Bone marrow (tissue), 2 donors: ENCODE measurements around the gene GPATCH1.

Experiments used
- DNase-seq, 2 donors: peaks; one replicate each; lab custom pipeline; 2025; lab: John Stamatoyannopoulos, UW

The GPATCH1 gene

DNA sequence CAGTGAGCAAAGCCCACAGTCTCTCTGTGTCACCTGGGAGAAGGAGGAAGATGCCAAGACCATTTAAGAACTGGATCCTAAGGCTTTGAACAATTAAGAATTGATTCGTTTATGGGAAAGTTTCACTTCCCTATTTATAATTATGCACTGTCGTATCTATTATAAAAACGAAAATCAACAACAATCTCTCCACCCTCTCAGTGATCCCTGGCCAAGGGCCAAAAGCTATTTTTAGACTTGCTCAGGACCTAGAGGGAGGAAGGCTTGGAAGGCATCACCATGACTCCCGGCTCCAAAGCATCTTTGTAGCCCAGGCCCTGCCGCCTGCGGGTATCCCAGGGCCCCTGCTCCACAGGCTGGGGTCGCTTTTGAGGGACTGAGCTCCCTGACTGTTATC, 17.6 kb upstream of the GPATCH1 start:
- DNase-seq = no peak

DNA sequence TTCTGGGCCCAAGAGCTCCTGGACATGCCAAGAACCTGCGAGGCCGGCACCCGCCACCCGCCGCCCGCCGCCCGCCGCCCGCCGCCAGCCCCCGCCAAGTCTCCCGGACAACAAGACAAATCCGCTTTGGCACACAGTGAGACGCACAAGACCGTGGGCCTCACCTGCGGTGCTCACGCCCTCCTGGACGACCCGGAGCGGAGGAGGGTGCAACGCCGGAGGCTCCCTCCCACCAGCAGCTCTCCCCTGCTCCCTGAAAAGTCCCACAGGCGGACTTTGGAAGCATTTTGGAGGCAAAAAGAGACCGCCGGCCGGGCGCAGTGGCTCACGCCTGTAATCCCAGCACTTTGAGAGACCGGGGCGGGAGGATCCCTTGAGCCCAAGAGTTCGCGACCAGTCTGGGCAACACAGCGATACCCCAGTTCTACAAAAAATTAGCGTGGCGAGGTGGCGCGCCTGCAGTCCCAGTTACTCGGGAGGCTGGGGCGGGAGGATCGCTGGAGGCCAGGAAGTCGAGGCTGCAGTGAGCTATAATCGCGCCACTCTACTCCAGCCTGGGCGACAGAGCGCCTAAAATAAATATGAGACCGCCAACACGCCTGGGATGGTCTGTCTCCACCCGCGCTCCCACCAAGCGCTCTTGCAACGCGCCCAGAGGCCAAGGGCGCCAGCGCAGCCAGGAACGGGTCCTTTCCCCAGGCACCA, 17.1 kb upstream of the GPATCH1 start:
- DNase-seq = no peak

DNA sequence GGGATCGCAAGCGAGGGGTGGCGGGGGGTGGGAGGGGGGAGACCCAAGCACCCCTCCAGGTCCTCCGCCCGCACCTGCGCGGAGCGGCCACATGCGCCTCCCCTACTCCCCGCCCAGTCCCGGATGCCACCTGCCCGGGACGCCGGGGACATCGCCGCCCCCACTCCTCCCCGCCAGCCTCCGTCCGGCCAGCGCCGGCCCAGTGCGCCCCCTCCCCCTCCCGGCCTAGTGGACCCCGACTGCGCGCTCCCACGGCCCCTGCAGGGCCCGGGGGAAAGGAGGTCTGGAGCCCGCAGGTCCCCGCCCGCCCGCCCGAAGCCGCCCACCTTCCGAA, 16.6 kb upstream of the GPATCH1 start:
- DNase-seq = no peak

DNA sequence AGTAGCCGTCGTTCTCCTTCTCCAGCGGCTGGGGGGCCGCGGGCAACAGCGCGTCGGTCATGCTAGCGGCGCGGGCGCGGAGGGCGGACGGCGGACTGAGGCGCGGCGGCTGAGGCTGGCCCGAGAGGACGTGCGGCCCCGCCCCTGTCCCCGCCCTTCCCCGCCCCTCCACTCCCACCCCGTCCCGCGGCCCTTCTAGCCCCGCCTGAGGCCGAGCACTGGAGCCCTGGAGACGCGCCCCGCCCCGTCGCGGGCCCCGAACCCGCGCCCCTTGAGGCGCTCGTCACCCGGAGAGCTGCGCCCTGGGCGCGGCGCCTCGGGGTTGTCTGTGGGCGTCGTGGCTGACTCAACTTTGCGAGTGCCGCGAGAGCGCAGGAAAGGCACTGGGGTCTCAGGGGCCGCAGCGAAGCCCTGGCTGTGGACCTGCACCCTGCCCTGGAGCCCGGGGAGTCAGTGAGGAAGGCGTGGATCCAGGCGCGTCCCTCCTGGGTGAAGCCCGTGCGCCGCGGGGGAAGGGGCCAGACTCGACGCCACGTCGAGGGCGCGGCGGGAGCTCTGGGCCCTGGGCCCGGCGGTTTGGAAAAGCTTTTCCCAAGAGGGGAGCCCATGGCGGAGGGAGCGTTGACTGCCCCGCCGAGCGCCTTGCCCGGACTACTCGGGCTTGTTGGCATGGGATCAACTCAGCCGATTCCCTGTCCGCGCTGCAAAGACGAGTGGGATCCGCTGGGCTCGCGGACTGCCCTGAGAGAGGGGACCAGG, 16.0 kb upstream of the GPATCH1 start, which contains the start of gene RHPN2:
RHPN2 (minus strand) TSS at position 97 of the 759 bp plus-strand sequence; CDS start at position 61, 36 bp downstream.
- no peak for DNase-seq

DNA sequence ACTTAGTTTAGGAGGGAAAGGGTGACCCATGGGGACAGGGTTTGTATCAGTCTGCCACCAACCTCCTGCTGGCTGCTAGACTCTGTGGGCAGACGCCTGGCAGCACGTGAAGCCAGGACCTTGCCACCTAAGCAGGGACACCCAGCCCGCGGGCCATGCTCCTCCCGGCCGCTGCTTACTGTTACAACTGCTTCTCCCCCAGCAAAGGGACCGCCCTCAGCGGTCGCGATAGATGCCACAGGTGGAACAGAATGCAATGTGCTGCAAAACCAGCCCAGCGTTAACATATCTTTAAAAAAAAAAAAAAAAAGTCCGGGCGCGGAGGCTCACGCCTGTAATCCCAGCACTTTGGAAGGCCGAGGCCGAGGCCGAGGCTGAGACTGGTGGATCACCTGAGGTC, 14.4 kb upstream of the GPATCH1 start:
- no peak for DNase-seq

DNA sequence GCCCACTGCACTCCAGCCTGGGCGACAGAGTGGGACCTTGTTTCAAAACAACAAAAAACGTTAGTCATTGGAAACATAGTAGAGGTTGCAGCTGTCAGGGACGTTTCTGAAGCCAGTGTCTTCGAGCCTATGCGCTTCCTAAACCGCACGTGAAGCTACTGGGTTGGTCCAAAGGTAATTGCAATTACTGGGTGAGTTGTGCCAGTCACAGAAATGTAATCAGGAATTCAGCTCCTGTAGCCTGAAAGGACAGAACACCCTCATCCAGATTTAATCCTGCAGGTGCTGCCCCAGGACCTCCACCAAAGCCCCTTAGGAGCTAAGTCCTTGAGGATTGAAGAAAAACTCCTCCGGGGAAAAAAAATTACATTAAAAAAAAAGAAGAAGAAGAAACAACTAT, 13.9 kb upstream of the GPATCH1 start:
- DNase-seq = no peak

DNA sequence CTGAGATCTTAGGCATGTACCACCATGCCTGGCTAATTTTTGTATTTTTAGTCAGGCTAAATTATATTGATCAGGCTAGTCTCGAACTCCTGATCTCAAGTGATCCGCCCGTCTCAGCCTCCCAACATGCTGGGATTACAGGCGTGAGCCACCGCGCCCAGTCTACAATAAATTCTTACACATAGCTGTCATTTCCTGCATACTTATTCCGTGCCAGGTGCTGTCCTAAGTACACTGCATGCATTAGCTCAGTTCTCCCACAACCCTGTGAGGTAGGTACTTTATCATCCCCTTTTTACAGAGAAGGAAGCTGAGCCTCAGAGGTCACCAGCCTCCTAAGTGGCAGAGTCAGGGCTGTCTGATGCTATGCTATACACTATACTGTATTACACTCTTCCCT, 9.1 kb upstream of the GPATCH1 start:
- DNase-seq = no peak

DNA sequence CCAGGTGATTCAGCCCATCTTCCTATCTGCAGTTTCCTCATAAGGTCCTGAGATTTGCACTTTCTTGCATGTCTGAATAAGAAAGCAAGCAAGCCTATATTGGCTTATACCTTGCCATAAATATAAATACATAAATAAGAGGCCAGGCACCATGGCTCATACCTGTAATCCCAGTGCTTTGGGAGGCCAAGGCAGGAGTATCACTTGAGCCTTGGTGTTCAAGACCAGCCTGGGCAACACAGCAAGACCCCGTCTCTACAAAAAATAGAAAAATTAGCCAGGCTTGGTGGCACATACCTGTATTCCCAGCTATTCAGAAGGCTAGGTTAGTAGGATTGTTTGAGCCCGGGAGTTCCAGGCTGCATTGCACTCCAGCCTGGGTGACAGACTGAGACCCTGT, 5.5 kb upstream of the GPATCH1 start:
- no peak for DNase-seq

DNA sequence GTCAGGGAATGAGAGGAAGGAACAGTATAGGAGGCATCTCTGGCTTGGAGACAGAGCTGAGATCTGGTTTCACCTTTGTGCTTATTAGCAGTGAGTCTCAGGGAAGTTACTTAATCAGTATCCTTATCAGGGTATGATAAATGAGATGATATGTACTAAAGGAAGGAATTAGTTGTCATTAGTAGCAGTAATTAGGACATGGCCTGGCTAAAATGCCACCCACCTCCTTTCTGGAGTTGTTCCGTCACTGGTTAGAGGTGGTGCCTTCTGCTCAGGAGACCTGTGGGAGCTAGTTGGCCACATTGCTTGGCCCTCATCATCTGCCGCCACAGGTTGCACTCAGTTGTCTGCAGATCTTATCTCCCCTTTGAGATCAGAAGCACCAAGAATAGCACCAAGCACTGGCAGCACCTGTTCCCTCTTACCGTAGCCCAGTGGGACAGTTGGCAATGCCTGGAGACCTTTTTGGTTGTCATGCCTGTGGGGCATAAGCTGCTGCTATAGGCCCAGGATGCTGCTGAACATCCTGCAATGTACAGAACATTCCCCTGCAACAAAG, 4.7 kb downstream of the GPATCH1 start:
- DNase-seq = no peak

DNA sequence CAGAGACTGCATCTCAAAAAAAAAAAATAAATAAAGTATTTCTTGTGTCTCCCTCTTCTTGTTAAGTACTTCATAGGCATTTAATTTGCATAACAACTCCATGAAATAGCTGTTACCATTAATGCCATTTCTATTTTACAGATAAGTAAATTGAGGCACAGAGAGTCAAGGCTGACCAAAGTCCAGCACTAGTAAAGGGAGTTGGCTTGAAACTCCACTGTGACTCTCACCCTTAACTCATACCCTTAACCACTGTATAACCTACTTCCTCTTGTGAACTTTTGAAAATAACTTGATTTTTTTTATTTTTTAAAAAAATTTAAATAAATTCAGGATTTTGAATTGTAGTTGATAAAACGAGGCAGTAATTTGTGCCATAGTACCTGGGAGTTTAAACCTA, 6.0 kb downstream of the GPATCH1 start:
- no peak for DNase-seq

DNA sequence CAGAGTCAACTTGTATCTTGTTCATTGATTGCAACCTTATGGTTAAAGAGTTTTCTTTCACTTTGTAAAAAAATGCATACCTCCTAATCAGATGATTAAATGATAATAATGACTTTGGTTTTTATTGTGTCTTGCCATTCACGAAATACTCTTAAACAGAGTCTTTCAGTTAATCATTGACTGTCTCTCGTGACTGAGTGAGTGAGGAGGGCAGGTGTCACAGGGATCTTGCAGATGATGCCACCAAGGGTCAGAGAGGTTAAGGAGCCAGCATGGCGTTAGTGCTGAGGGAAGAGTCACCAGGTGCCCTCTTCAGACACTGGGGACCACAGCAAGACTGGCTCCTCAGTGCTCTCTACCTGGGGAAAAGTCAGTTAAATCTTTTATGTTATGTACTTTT, 8.0 kb downstream of the GPATCH1 start:
- no peak for DNase-seq

DNA sequence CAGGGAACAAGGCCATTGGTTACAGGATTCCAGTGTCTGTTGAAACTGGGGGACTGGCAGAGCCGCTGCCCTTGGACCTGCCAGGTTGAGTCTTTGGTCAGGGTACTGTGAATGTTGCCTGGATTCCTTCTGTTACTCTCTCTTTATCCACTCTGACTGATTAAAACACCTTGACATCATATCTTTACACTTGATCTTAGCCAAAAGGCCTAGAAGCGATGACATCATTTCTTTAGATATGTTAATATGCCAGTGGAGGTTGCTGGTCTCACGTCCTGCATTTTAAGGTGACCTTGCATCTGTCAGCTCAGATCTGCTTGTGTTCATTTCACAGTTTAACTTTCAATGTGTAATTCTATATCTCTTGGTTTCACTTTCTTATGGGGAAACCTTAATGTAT, 9.2 kb downstream of the GPATCH1 start:
- no peak for DNase-seq

DNA sequence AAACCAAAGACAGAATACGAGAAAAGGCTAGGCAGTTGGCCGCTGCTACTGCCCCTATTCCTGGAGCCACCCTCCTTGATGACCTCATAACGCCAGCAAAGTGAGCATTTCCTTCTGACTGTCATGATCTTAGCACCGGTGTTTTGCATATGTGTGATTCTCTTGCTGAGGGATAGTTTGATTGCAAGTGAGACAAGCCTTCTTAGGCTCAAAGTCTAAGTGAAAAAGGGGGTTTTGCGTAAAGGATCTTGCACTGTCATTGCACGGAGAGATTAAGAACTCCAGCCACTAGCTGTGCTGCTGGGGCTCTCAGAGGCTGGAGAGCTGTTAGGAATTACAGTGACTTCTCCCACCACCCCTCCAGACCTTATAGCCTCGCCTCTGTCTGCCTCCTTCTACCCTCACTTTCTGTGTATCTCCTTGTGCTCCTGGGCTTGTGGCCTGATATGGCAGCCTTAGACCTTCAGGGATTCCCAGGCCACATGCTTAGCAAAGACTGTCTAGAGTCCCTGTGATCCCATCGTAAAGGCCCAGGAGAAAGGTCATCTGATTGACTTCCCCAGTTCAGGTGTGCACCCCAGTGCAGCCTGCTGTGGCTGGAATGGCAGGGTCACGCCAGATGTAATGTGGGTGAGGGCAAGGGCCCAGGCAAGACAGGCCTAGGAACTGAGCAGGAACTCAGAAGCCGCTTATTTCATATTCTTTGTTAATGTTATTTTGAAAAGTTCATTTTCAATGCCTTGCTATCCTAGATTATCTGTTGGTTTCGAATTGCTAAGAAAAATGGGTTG, 12.6 kb downstream of the GPATCH1 start:
- no peak for DNase-seq

DNA sequence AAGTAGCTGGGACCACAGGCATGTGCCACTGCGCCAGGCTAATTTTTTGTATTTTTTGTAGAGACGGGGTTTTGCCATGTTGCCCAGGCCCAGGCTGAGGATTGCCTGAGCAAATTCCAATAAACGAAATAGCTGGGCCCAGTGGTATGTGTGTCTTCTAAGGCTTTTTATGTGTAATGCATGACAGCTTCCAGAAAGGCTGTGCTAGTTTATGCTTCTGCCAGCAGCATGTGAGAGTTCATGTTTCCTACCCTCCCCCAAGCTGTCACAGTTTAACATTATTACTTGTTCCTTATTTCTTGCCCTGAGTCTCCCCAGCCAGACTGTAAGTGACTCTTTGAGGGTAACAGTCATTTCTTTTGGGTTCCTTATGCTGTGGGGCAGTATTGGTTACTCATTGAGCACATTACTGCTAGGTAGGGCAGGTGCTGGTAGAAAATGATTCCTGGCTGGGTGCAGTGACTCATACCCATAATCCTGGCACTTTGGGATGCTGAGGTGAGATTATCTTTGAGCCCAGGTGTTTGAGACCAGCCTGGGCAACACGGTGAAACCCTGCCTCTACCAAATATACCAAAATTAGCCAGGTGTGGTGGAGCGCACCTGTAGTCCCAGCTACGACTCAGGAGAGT, 13.6 kb downstream of the GPATCH1 start:
- no peak for DNase-seq

DNA sequence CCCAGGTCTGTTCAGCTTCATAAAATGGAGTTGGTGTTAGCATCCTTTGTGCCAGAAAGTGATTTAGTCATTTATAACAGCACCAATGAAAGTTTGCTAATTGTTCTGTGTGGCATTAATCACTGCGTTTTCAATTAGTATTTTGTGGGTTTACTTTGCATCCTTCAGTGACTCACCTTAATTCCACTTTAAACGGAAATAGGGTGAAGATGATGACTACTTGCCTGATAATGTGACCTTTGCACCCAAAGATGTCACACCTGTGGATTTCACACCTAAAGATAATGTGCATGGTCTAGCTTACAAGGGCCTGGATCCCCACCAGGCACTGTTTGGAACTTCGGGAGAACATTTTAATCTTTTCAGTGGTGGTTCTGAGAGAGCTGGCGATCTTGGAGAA, 15.0 kb downstream of the GPATCH1 start:
- DNase-seq = no peak

DNA sequence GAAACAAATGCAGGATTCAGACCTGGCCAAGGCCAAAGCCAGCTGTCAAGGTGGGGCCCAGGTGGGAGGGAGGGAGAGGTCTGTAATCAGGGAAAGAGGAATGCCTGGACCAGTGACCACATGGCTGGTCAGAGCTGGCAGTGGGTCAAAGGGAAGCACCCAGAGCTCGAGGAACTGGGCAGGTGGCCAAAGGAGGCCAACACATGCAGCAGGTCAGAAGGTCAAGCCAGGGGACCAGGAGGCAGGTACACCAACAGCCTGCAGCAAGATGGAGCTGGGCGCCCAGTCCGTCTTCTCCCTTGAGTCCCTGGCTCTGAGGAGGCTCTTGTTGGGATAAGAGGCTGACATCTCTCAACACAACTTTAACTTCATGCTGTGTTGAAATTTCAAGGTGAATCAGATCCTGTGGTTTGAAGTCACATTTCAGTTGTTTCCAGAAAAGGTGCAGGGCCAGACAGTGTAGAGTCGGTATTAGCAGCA, 17.1 kb downstream of the GPATCH1 start:
- DNase-seq = no peak

DNA sequence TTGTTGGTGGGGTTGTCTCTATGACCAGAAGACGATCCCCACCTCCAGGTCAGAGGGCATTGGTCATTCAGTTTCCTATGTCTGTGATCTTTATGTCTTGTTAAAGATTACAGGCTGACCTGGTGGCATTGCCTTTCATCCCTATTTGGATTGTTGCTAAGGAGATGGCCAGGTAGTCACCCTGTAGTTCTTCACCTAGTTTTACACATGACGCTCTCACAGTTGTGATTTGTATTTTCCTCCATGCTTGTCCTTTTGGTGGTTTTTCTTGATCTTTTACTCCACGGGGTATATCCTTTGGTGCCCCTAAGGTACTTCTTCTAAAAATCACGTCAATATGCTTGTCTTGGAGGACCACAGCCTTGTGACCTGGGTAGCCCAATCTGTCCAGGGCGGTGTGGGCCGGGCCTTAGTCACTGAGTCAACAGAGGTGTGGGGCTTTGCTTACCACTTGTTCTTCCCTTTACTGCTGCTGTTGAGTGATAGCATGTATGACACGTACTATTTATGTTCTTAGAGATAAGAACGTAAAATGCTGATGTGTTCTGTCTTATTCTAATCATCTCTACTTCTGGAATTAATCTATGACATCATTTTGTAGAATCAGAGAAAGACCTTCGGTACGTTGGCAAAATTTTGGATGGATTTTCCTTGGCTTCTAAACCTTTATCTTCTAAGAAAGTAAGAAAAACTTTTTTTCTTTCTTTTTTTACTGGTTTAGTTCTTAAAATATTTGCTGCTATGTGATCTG, 20.1 kb downstream of the GPATCH1 start:
- DNase-seq = no peak

DNA sequence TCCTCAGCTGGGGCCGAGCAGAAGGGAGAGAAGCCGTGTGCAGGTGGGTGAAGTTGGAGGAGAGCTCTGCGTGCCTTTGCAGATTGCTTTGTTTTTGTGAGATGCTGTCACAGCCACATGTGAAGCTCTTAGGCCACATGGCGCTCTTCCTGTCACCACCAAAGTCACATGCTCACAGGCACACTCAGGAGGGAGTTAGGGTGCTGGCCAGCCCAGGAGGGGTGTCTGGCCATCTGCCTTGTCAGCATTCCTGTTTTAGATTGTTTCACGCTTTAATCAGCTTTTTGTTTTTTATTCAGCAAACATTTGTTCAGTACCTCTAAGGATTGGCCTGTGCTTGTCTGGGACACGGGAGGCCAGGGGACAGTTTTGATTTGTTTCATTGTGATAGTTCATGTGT, 21.9 kb downstream of the GPATCH1 start:
- DNase-seq = no peak

DNA sequence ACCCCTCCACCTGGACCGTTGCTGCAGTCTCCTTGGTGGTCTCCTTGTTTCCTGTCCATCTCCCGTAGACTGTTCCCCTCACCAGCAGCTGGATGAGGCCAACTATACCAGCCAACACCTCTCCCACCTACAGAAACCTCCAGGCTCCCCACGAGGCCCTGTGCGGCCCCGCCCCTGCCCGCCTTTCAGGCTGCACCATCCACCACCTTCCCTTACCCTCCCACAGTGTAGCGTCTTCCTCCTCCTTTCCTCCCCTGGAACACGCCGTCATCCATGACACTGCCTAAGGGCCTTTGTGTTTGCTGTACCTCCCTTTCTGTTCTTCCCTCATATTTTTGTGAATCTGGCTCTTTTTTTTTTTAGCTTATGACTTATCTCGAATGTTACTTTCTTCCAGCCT, 27.2 kb downstream of the GPATCH1 start:
- no peak for DNase-seq

DNA sequence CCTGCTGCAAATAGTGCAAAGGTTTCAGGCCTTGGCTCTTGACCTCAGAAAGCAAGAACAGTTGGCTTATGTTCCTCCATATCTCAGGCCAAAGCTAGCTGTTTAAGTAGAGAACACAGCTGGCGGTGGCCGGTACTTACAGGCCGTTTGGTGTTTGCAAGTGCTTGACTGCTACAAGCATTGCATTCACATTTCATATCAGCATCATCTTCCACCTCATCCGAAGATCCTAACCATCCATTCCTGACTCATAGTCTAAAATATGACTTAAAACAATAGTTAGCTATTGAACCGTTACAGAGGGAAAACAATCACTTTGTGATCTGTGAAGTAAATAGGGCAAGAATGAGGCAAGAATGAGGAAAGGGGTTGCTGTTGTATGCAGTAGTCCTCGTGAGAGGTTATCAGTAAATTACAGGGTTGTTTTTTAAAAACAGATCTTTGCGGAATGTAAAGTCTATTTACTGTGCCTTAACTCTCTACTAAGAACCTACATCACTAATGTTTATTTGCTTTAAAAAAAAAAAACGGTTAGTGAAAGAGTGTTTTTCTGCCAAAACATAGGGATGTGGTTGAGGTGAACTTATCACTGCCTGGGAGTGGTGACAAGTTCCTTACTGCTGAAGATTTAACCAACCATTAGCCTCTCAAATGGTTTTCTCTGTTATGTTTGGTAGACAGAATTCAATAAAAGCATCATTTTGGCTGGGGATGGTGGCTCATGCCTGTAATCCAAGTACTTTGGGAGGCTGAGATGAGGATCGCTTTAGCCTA, 29.3 kb downstream of the GPATCH1 start:
- no peak for DNase-seq

DNA sequence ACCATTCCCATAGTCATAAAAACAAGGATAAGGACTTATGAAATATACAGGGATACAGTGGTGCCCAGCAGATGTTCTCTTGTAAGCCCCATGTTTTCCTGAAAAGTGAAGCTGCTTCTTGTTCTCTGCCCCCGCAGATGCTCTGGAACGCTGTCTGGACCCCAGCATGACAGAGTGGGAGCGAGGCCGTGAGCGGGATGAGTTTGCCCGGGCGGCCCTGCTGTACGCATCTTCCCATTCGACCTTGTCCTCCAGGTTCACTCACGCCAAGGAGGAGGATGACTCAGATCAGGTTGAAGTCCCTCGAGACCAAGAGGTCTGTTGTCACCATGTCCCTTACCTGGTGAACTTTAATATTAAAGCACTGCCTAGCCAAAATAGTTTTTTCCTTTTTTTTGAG, 30.6 kb downstream of the GPATCH1 start:
- no peak for DNase-seq
